ENCODE measurements around the gene FGF9.

The FGF9 gene

GRCh38 chr13:21752501-21752900 is 81.6 kb downstream of the FGF9 start:
- in situ Hi-C loops (cut with MboI; ENCODE audit: low sequenced_read_pairs), result no loop called here

DNA sequence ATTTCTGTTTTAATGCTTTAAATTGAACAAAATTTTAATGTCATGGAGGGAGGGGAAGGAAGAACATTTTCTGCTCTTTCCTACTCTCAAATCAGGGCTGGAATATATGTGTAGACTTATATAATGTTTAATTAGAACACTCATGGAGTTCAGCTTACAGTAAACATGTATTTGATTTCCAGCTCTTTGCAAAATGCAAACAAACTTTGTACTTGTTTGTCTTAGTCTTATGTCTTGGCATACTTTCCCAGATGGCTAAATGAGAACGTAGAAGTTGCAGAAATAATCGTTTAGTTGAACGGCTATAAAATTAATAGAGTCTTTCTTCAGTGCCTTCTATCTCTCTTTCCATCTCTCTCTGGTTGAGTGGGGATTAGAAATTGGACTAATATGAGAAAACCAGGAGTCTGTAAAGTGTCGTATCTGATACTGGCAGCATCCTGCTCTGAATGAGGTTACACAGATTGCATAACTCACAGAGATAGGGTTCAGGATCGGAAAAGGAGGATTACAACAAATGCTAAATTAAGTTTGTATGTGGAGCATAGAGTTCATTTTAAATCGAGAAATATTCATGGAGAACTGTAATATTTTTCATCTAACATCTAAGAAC is 82.3 kb downstream of the FGF9 start:
- in situ Hi-C loops (cut with MboI; ENCODE audit: low sequenced_read_pairs), result no loop called here

Measured in hTERT RPE-1 (cell line).